Vagina (tissue), 2 donors: Measurements from ENCODE around the gene UTP18. TPM values are rescaled to one million over a fixed set of nuclear protein-coding genes. Genes with fewer than 3 reads are reported as not detected.

ENCODE experiments used
- DNase-seq, 2 donors: peaks; one replicate each; pipeline ENCODE4 v3.0.0-alpha.2; 2017; ENCODE audit errors: extremely low spot score in 2 of 2
- H3K27ac ChIP-seq: fragments of 200-600 bp; sonication (generic); one replicate; pipeline ENCODE4 v1.5.1; 2019
- H3K27me3 ChIP-seq: fragments of 200-600 bp; sonication (generic); one replicate; pipeline ENCODE4 v1.5.1; 2019
- H3K36me3 ChIP-seq, 2 donors: fragments of 200-600 bp; sonication (generic); one replicate each; pipeline ENCODE4 v1.5.1; 2017 to 2019
- H3K4me1 ChIP-seq: fragments of 200-600 bp; sonication (generic); one replicate; pipeline ENCODE4 v1.5.1; 2019
- H3K4me3 ChIP-seq, 2 donors: fragments of 200-600 bp; sonication (generic); 1 replicate in 1 of 2; 2 replicates in 1 of 2; pipeline ENCODE4 v1.5.1; 2016 to 2019
- H3K9me3 ChIP-seq: fragments of 200-600 bp; sonication (generic); one replicate; pipeline ENCODE4 v1.5.1; 2019
- POLR2A ChIP-seq, 2 donors: fragments of 450-650 bp; IDR thresholded peaks; one replicate each; pipeline ENCODE4 v1.6.1; 2017; ENCODE audit warnings: antibody characterized with exemption in 2 of 2, mild to moderate bottlenecking in 2 of 2, moderate library complexity in 2 of 2
- POLR2AphosphoS5 ChIP-seq, 2 donors: sonication (generic); formaldehyde crosslinking; IDR thresholded peaks; one replicate each; pipeline ENCODE4 v1.9.0; 2017; ENCODE audit warnings: antibody characterized with exemption in 2 of 2, mild to moderate bottlenecking in 2 of 2, low read depth in 1 of 2; ENCODE audit not compliant: insufficient read depth in 1 of 2
- intact Hi-C: fragments of 100-400 bp; cut with DNase I; formaldehyde crosslinking; loops from one replicate; pipeline ENCODE4 v1.15.1; 2023
- total RNA-seq: library from RNA; depleted of rRNA; stranded (reverse); fragments of >200 nt; gene quantifications from one replicate; pipeline ENCODE4 v1.2.3, GENCODE V29; 2016
- TF ChIP-seq, protein P1 (sequence below), 3 experiments: fragments of 450-650 bp in 2 of 3; fragments of 200-600 bp in 1 of 3; sonication (generic) in 1 of 3; IDR thresholded peaks; one replicate each; pipeline ENCODE4 v1.5.1; 2017 to 2019; ENCODE audit warnings: antibody characterized with exemption in 3 of 3, mild to moderate bottlenecking in 2 of 3, moderate library complexity in 2 of 3

Gene UTP18
- total RNA-seq, 1 donor from 2014 or later: 25.3 TPM

GRCh38 chr17:51231999-51232398, 28.3 kb upstream of the UTP18 start:
- peaks cover 5% of the 10 kb centered on the region for H3K4me1 ChIP-seq
- no peaks in the 10 kb centered on the region for H3K27me3 ChIP-seq
- TF ChIP-seq POLR2A (IDR thresholded peaks at IDR 0.05) (no peak), POLR2AphosphoS5 (IDR thresholded peaks at IDR 0.05; ENCODE audit: insufficient read depth in 1 of 2, low read depth in 1 of 2) (no peak)
- TF ChIP-seq, protein P1, sequence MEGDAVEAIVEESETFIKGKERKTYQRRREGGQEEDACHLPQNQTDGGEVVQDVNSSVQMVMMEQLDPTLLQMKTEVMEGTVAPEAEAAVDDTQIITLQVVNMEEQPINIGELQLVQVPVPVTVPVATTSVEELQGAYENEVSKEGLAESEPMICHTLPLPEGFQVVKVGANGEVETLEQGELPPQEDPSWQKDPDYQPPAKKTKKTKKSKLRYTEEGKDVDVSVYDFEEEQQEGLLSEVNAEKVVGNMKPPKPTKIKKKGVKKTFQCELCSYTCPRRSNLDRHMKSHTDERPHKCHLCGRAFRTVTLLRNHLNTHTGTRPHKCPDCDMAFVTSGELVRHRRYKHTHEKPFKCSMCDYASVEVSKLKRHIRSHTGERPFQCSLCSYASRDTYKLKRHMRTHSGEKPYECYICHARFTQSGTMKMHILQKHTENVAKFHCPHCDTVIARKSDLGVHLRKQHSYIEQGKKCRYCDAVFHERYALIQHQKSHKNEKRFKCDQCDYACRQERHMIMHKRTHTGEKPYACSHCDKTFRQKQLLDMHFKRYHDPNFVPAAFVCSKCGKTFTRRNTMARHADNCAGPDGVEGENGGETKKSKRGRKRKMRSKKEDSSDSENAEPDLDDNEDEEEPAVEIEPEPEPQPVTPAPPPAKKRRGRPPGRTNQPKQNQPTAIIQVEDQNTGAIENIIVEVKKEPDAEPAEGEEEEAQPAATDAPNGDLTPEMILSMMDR (IDR thresholded peaks at IDR 0.05): no peak
- H3K36me3 ChIP-seq: no peaks in the 10 kb centered on the region
- intact Hi-C loops: no loop called here
- DNase-seq: no peak
- H3K27ac ChIP-seq: no peak overlapping the region
- H3K4me3 ChIP-seq: no peak overlapping the region
- H3K9me3 ChIP-seq: no peaks in the 10 kb centered on the region

DNA sequence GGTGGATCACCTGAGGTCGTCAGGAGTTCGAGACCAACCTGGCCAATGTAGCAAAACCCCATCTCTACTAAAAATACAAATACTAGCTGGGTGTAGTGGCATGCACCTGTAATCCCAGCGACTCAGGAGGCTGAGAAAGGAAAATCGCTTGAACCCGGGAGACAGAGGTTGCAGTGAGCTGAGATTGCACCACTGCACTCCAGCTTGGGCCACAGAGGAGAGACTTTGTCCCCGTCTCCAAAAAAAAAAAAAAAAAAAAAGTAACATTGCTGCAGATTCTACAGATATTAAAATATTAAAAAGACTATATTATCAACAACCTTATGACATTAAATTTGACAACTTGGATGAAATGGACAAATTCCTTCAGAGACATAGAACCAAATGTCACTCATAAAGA, 26.2 kb upstream of the UTP18 start:
- Histone ChIP-seq H3K27me3 (no peaks in the 10 kb centered on the region), H3K9me3 (no peaks in the 10 kb centered on the region), H3K4me3 (no peak overlapping the region), H3K4me1 (no peaks in the 10 kb centered on the region), H3K27ac (no peak overlapping the region), H3K36me3 (no peaks in the 10 kb centered on the region)
- TF ChIP-seq, protein P1 (IDR thresholded peaks at IDR 0.05): no peak
- TF ChIP-seq POLR2A (IDR thresholded peaks at IDR 0.05) (no peak), POLR2AphosphoS5 (IDR thresholded peaks at IDR 0.05; ENCODE audit: insufficient read depth in 1 of 2, low read depth in 1 of 2) (no peak)
- intact Hi-C loops: no loop called here
- no peak for DNase-seq

DNA sequence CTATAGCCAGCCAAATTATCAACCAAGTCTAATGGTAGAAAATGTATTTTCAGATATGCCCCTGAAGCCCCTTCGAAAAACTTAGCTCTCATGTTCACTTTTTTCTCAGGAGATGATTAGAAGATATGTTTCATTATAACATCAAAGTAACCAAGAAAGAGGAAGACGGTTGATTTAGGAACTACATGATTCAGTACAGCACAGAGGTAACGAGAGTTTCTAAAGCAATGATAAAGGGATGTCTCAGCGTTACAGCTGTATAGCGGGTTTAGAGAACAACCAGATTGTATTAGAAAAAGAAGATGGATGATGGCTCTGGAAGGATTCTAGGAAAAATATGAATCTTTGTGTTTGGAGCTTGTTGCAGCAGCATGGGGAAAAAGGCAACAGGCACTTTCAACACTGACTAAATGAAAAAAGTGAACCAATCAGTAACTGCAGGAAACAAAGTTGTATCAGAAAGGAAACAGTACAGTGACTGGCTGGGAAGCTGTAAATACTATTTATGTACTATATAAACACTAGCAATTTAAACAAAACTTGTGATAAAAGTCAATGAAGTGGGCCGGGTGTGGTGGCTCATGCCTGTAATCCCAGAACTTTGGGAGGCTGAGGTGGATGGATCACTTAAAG, 22.0 kb upstream of the UTP18 start:
- H3K36me3 ChIP-seq: no peaks in the 10 kb centered on the region
- H3K27ac ChIP-seq: no peak overlapping the region
- no peak overlapping the region for H3K4me3 ChIP-seq
- TF ChIP-seq, protein P1 (IDR thresholded peaks at IDR 0.05): no peak
- no peak for TF ChIP-seq POLR2A (IDR thresholded peaks at IDR 0.05)
- no peak for TF ChIP-seq POLR2AphosphoS5 (IDR thresholded peaks at IDR 0.05; ENCODE audit: insufficient read depth in 1 of 2, low read depth in 1 of 2)
- H3K4me1 ChIP-seq: no peaks in the 10 kb centered on the region
- DNase-seq: no peak
- H3K9me3 ChIP-seq: no peaks in the 10 kb centered on the region
- intact Hi-C loops: no loop called here
- H3K27me3 ChIP-seq: no peaks in the 10 kb centered on the region

GRCh38 chr17:51240275-51240674, 20.1 kb upstream of the UTP18 start:
- Histone ChIP-seq H3K27me3 (no peaks in the 10 kb centered on the region), H3K9me3 (no peaks in the 10 kb centered on the region), H3K4me3 (no peak overlapping the region), H3K4me1 (no peaks in the 10 kb centered on the region), H3K27ac (no peak overlapping the region), H3K36me3 (no peaks in the 10 kb centered on the region)
- DNase-seq: no peak
- no peak for TF ChIP-seq POLR2AphosphoS5 (IDR thresholded peaks at IDR 0.05; ENCODE audit: insufficient read depth in 1 of 2, low read depth in 1 of 2)
- TF ChIP-seq, protein P1 (IDR thresholded peaks at IDR 0.05): no peak
- intact Hi-C loops: no loop called here

DNA sequence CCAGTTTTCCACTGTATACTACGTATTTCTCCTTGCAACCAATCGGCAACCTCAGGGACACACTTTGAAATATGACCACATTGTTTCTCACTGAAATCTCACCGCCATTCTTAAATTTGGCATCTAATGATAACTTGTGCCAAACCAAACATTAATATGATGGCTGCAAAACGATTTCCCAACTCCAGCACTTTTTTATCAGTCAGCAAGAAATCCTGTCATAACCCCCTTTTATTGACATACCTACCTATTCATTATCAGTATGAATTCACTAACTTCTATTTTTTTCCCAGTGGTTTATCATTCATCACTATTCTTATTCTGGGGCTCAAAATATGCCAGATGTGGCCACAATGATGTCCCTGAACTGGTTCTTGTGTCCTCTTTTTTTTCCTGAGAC, 16.3 kb upstream of the UTP18 start:
- H3K36me3 ChIP-seq: no peaks in the 10 kb centered on the region
- H3K27ac ChIP-seq: no peak overlapping the region
- H3K27me3 ChIP-seq: no peaks in the 10 kb centered on the region
- no peaks in the 10 kb centered on the region for H3K4me1 ChIP-seq
- no peaks in the 10 kb centered on the region for H3K9me3 ChIP-seq
- TF ChIP-seq POLR2A (IDR thresholded peaks at IDR 0.05): no peak
- TF ChIP-seq, protein P1 (IDR thresholded peaks at IDR 0.05): no peak
- no peak for TF ChIP-seq POLR2AphosphoS5 (IDR thresholded peaks at IDR 0.05; ENCODE audit: insufficient read depth in 1 of 2, low read depth in 1 of 2)
- H3K4me3 ChIP-seq: no peak overlapping the region
- intact Hi-C loops: no loop called here
- no peak for DNase-seq
